Ureter (tissue), 1 donor: Measurements from ENCODE around the gene FAM53B. TPM values are rescaled to one million over a fixed set of nuclear protein-coding genes. Genes with fewer than 3 reads are reported as not detected.
"Not testable (repeated sequence)": the region's sequence is repeated elsewhere in the genome, so short reads cannot be mapped to it uniquely, and the experiment has no call there.

Source experiments
- DNase-seq: peaks from one replicate; pipeline ENCODE4 v3.0.0-alpha.2; 2020; ENCODE audit warnings: low spot score
- total RNA-seq: library from RNA; stranded (reverse); gene quantifications from one replicate; pipeline ENCODE4 v1.2.4, GENCODE V29; 2023
- donor health status: DM: yes; HTN: yes; CAD: no.

Gene FAM53B
- total RNA-seq, 1 donor from 2014 or later = 38.8 TPM

- no peak for DNase-seq
These were observed 145.2 kb downstream of the FAM53B start for GRCh38 chr10:124598773-124599587.

GRCh38 chr10:124598196-124598595 is 146.0 kb downstream of the FAM53B start:
- DNase-seq = no peak

- DNase-seq = no peak
These were observed 146.4 kb downstream of the FAM53B start for GRCh38 chr10:124597846-124598165.

- DNase-seq = no peak
These were observed 147.0 kb downstream of the FAM53B start for GRCh38 chr10:124596962-124597845.

- DNase-seq = no peak
These were observed 147.9 kb downstream of the FAM53B start for GRCh38 chr10:124596116-124596785.

GRCh38 chr10:124595143-124595883 is 148.9 kb downstream of the FAM53B start:
- no peak for DNase-seq

GRCh38 chr10:124594240-124594639 is 149.9 kb downstream of the FAM53B start:
- no peak for DNase-seq

GRCh38 chr10:124593431-124593985 is 150.7 kb downstream of the FAM53B start:
- DNase-seq = no peak

- no peak for DNase-seq
These were observed 151.3 kb downstream of the FAM53B start for GRCh38 chr10:124592736-124593430.

GRCh38 chr10:124592101-124592500 is 152.1 kb downstream of the FAM53B start:
- DNase-seq = no peak

GRCh38 chr10:124591123-124591495 is 153.1 kb downstream of the FAM53B start:
- DNase-seq = no peak

- DNase-seq = no peak
These were observed 153.7 kb downstream of the FAM53B start for GRCh38 chr10:124590216-124591122.

GRCh38 chr10:124589491-124590041 is 154.6 kb downstream of the FAM53B start:
- DNase-seq = no peak

- peak; percentile 70 for DNase-seq
These were observed 155.3 kb downstream of the FAM53B start for GRCh38 chr10:124588736-124589490.

GRCh38 chr10:124588341-124588735 is 155.8 kb downstream of the FAM53B start:
- DNase-seq = not testable (repeated sequence)

GRCh38 chr10:124587811-124588211 is 156.4 kb downstream of the FAM53B start:
- no peak for DNase-seq

GRCh38 chr10:124586142-124586541 is 158.0 kb downstream of the FAM53B start:
- DNase-seq = no peak

GRCh38 chr10:124579011-124579399 is 165.2 kb downstream of the FAM53B start:
- no peak for DNase-seq
